Keratinocyte (primary cell): ENCODE data around the gene SIRT4.
A peak's percentile ranks its signal among the peaks of the same experiment; 100 is the strongest.

ENCODE experiments used
- EZH2 ChIP-seq: IDR thresholded peaks from one replicate; pipeline ENCODE4 v1.6.1; 2012; ENCODE audit warnings: inconsistent platforms, mild to moderate bottlenecking, low read length, moderate library complexity
- TF ChIP-seq, protein P1 (sequence below), 3 experiments: IDR thresholded peaks in 1 of 3; conservative IDR thresholded peaks in 1 of 3; optimal IDR thresholded peaks in 1 of 3; 2 replicates in 2 of 3; 3 replicates in 1 of 3; pipeline versions ENCODE3 to v1.5.1; 2011; ENCODE audit warnings: low read length in 3 of 3, mild to moderate bottlenecking in 3 of 3, moderate library complexity in 2 of 3, control low read depth in 1 of 3, inconsistent platforms in 1 of 3; ENCODE audit not compliant: insufficient read depth in 2 of 3; ENCODE audit errors: extremely low read depth in 1 of 3

DNA sequence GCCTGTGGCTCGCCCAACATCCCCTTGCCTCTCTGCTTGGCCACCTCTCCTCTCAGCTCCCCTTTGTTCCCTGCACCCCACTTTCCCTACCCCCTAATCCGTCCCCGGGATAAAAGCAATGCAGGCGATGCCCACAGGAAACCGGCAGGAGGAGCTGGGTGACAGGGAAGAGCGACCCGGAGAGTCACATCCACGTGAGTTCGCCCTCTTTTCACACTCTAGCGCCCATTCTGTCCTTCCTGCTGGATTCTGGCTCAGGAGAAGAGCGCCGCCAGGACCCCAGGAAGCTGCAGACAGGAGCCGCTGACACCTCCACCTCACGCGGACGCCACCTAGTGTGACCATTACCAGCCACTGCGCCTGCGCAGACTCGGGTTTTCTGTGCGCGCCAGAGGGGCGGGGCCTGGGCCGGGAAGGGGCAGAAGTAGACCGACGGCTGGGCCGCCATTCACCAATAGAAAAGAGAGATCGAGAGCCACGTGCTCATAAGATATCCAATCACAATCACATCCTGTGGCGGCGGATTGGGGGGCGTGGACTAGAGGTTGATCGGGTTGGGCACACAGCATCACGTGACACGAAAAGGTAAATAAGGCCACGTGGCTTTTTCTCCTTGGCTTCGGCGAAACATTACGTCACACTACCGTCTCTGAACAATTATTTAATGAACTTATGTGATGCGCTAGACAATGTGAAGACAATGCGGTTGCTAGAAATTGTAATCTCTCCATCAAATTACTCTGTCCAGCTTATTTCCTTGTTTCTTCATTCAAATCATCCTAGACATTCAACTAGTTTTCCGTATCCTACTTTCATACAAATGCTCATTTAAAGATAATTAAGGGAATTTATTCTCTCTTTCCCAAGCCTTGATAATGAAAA is 15.3 kb downstream of the SIRT4 start:
- TF ChIP-seq, protein P1, sequence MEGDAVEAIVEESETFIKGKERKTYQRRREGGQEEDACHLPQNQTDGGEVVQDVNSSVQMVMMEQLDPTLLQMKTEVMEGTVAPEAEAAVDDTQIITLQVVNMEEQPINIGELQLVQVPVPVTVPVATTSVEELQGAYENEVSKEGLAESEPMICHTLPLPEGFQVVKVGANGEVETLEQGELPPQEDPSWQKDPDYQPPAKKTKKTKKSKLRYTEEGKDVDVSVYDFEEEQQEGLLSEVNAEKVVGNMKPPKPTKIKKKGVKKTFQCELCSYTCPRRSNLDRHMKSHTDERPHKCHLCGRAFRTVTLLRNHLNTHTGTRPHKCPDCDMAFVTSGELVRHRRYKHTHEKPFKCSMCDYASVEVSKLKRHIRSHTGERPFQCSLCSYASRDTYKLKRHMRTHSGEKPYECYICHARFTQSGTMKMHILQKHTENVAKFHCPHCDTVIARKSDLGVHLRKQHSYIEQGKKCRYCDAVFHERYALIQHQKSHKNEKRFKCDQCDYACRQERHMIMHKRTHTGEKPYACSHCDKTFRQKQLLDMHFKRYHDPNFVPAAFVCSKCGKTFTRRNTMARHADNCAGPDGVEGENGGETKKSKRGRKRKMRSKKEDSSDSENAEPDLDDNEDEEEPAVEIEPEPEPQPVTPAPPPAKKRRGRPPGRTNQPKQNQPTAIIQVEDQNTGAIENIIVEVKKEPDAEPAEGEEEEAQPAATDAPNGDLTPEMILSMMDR (optimal IDR thresholded peaks at IDR 0.05 in 1 of 3, IDR thresholded peaks at IDR 0.05 in 1 of 3, conservative IDR thresholded peaks at IDR 0.05 in 1 of 3; ENCODE audit: extremely low read depth in 1 of 3, insufficient read depth in 2 of 3, low read length in 3 of 3), result peak; percentile 65 to 68 (median 67)
- no peak for TF ChIP-seq EZH2
